ENCODE data around the gene PRPF6.
"Not testable (repeated sequence)": the region's sequence is repeated elsewhere in the genome, so short reads cannot be mapped to it uniquely, and the experiment has no call there.

The PRPF6 gene

DNA sequence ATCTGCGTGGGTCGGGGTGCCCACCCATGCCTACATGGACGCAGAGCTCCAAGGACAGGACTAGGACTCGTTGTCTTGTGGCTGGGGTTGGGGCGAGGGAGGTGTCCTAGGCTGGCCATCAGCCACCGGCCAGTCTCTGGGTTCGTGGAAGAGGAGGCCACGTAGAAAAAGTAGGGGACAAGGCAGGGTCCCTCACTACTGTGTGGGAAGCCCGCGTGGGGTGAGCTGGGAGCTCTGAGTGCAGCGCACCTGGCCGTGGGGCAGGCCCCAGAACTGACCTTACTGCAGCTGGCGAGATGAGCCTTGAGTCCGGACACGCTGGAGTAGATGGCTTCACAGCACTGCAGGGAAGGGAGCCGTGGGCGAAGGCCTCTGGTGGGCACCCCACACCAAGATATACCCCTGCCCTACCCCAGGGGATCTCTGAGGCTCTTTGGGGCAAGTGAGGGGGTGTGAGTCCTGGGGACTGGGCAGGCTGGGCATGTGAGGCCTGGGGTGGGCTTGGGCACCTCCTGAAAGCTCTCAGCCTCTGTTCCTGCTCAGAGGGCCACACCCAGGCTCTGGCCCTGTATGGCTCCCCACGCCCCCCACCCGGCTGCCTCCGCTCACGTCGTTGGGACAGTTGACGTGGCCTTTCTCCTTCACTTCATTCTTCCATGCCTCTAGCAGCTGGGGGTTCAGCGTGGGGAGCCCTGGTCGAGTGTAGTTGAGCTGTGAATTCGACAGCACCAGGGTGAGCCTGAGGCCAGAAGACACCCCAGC, 19.1 kb upstream of the PRPF6 start:
- no peak for DNase-seq

DNA sequence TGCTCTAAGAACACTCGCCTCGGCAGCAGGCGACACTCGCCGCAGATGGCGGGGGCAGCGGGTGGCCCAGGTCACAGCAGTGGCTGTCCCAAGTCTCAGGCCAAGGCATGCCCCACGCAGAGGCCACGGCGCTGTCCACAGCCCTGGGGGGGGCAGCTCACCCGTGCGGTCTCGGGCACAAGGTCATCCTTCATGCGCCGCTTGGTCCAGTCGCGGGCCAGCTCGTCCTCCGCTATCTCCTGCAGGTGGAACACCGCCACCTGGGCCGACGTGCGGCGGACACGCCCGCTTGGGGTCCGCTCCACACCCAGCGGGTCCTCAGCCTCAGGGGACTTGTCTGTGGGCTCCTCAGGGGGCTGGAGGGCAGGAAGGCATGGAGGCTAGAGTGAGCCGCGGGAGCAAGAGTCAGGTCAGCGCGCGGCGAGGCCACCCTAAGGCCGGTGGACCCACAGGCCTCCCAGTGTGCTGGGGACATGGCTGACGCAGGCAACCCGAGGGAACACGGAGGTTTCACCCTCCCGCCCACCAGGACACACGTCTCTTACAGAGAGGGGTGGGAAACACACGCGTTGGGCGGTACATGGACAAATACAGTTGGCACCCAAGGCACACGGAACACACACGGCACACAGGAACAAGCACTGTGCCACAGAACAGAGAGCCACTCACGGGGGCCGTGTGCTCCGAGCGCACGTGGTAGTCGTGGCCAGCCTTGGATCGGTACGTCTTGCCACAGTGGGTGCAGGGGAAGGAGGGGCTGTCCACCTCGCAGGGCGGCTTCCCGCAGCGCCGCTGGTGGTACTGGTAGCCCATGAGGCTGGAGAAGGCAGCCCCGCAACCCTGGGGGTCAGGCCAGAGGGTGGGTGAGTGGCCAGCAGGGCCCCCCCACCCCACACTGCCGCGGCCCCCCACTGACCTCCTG, 18.2 kb upstream of the PRPF6 start:
- no peak for DNase-seq

DNA sequence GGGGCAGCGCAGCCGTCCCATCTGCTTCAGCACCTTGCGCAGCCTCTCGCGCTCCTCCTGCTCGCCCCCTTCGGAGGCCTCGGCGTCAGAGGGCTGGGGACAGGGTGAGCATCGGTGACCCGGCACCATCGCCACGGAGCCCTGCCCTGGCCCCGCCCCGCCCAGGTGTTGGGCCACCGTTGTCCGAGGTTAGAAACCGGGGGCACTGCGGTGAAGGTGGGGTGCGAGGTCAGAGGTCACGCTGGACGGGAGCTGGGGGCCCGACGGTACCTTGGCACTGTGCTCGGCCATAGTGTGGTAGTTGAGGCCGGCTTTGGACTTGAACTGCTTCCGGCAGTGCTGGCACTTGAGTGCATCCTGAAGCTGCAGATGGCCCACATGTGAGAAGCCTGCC, 17.6 kb upstream of the PRPF6 start:
- no peak for DNase-seq

DNA sequence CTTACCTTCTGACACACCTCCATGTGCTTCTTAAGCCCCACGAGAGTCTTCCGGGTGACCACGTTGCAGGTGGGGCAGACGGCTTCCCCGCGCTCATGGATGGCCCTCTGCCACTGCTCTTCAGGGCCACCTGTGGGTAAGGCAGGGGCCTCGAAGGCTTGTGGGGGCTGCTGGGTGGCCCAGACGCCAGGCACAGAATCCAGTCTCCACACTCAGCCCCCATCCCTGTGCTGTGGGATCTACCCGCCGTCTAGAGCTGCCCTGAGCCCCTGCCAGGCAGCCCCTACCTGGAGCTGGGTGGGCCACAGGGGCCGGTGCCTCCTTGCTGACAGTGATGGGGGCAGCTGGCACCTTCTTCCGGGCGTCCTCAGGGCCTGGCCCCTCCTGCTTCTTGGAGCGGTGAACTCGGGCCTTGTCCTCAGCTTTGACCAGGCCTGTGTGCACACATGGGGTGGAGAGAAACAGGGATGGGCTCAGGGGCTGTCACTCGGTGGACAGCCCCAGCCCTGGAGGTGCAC, 17.1 kb upstream of the PRPF6 start:
- no peak for DNase-seq

DNA sequence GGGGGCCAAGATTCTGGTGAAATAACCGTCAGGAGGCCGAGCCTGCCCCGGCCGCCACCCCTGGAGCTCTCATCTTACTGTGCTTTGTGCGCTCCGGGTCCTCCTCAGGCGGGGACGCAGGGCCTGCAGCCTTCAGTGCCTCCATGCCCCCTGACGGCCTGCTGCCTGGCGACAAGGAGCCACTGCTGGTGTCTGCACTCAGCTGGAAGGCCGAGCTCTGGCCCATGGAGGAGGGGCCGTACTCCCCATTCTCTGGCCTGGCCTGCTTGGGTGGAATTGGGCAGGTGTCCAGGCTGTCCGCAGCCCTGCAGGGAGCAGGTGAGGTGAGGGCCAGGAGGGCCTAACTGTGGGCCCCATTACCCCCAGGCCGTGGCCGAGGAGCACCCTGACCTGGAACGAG, 16.5 kb upstream of the PRPF6 start:
- no peak for DNase-seq

DNA sequence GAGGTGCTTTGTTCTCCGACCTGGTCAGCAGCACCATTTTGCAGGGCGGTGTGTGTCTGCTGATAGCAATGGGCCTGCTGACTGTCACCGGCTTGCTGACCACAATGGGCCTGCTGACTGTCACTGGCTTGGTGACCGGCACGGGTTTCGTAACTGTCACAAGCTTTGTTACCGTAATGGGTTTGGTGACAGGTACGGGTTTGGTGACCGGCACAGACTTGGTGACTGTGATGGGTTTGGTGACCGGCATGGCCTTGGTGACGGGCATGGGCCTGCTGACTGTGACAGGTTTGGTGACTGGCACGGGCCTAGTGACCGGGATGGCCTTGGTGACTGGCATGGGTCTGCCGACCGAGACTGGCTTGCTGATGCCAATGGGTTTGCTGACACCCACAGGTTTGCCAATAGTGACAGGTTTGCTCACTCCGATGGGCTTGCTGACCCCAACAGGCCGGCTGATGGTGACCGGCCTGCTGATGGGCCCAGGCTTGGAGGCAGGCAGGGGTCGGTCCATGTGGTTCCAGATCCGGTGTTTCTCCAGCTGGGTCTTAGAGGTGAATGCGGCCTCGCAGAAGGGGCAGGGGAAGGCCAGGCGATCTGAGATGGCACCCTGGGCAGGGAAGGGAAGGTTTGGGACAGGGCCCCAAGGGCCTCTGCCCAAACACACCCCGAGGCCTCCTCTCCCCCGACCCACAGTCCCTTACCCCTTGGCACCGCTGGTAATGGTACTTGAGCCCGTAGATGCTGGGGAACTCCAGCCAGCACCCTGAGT, 14.6 kb upstream of the PRPF6 start:
- DNase-seq: no peak

DNA sequence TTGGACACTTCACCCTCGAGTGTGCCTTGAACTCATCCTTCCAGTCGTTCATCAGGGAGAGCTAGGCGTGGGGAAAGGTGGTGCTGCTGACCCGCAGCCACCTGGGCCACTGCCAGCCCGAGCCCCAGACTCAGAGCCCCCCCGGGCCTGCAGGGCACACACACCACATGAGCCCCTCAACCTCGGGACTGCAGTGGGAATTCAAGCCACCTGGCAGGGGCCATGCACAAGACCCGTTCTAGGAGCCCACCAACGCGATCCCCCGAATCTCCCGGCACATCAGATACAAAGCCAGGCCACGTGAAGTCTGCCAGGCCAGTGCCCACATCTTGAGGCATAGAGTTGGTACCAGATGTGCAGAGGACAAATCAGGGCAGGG, 14.0 kb upstream of the PRPF6 start:
- no peak for DNase-seq

DNA sequence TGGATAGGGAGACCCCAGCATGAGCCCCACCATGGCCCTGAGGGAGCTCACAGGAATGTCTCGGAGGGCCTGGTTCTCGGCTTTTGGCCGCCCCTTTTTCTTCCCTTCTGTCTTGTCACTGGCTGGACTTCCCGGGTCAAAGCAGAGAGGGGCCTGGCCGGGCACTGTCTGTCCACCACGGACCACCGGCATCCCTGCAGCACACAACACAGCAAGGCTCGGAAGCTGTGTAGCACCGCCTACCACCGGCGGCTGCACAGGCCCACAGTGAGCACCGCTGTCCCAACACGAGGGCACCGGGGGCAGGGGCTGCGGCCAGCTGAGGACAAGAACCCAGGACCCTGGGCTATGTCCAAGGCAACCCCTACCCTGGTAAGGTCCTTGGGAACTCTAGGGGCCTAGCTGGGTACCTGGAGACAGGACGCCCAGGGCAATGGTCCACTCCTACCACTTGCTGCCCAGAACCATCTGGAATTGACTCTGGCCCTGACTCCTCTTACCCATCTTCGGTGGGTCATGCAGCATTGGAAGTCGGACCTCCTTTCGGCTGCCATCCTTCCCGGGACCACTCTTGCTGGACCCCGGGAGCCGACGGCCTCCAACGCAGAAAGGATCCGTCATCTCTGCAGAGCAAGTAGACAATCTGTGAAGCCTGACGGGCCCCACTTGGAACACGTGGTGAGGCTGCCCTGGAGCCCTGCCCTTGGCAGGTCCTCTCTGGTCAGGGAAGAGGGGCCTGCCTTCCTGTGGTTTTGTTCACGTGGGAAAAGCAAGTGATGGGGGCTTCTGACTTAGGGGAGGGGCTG, 13.4 kb upstream of the PRPF6 start:
- no peak for DNase-seq

DNA sequence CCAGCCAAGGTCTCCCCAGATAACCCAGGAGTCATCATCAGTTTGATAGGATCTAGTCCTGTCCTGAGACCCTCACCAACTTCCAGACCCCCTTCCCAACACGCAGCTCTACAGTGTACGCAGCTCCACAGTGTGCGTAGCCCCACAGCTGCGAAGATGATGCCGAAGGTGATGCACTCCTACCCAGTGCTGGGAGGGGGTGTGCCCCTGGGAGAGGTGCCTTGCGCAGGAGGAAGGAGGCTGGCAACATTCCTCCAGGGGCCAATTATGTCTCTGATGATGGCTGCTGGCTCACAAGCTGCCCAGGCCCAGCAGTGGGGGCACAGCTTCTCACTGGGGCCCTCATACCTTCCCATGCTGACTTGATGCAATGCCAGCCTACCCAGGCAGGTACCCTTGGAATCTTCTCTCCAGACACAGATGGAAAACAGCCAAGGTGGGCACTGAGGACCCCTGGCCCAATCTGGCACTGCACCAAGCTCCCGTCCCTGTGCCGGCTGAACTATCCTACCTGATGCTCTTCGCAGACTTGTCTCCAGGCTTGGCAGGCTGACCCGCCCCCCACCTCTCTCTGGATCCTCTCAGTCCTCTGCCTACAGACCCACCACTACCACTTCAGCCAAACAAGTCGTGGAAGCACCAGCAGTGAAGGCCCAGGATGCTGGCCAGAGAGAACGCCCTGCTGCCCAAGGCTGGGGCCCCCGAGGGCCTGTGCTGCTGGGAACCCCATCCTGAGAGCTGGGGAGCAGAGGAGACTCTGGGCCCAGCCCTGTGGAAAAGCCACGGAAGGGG, 12.6 kb upstream of the PRPF6 start:
- DNase-seq: no peak

DNA sequence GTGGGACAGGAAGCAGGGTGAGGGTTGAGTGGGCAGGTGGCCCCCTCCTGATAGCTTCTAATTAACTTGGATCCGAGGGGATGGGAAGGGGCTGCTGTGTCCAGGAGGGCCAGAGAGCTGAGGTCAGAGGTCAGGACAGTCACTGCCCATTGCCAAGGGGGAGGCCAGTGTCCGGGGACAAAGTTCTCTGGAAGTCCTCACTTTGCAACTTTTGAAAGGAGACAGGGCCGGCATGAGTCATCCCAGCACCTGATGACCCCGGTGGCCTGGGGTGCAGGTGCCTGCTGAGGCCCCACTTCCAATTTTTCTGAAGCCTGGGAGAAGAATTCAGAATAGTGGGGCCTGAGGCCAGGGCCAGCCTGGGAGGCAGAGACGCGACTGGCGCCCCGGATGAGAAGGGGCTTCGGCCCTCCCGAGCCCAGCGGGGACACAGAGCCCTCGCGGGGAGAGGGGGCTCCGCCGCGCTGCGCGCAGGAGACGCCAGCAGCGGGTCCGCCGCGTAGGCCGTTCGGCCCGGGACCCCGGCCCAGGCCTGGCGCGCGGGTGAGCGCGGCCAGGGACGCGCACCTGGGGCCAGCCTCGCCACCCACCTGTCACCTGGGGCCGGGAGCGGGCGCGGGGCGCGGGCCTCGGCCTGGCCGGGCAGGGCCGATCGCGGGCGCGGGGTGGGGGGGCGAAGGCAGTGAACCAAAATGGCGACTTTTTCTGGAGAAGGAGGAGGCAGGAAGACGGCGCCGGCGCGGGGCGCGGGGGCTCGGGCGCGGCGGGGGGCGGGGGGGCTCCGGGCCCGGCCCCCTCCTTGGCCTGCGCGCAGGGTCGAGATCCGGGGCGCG, 11.8 kb upstream of the PRPF6 start:
- peak; percentile 54 for DNase-seq

DNA sequence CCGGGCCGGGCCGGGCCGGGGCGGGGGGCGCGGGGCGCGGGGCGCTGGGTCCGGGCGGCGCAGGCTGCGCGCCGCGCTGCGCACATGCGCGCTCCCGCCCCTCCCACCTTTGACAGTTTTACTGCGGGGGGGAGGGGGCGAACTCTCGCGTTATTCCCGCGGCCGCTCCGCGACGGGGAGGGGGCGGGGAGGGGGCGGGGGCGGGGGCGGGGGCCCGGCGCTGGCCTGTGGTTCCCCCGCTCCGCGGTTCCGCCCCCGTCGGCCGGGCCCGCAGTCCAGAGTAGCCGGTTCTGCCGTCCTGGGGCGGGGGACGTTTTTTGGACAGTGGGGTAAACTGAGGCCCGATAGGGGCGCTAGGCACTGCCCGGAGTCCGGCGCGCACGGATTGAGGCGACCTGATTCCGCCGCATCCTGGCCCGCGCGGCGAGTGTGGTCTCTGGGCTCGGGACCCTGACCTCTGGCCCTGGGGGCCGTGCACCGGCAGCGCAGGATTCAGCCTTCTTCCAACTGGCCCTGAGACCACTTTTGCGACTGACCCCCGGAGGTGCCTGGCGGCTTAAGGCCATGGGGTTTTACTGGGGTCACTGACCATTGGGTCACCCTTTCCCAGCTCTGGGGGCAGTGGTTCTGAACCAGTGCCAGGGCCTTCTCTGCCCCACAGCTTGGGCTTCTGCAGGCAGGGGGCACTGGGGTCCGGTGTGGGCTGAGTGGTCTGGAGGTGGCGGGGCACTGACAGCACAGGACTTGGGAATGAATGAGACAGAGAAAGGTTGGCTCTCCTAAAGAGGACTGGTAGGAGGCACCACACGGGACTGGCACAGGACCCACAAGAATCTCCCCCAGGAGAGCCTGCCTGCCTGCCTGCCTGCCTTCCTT, 10.9 kb upstream of the PRPF6 start, which contains the start of gene ZNF512B:
Gene ZNF512B, minus strand, starts transcription at position 93 of the 876 bp plus-strand sequence. CDS start 1,980 bp downstream, outside the sequence.
- DNase-seq: peak; percentile 85

DNA sequence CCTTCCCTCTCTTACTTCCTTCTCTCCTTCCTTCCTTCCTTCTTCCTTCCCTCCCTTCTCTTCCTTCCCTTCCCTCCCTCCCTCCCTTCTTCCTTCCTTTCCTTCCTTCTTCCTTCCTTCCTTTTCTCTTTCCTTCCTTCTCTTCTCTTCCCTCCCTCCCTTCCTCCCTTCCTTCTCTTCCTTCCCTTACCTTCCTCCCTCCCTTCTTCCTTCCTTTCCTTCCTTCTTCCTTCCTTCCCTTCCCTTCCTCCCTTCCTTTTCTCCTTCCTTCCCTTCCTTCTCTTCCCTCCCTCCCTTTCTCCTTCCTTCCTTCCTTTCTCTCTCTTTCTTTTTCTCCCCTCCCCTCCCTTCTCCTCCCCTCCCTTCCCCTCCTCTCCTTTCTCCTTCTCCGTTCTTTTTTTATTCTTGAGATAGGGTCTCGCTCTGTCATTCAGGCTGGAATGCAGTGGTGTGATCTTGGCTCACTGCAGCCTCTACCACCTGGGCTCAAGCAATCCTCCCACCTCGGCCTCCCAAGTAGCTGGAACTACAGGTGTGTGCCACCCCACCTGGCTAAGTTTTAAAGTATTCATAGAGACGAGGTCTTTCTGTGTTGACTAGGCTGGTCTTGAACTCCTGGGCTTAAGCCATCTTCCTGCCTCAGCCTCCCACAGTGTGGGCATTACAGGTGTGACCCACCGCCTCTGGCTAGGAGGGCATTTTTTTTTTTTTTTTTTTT, 10.1 kb upstream of the PRPF6 start:
- DNase-seq: no peak

DNA sequence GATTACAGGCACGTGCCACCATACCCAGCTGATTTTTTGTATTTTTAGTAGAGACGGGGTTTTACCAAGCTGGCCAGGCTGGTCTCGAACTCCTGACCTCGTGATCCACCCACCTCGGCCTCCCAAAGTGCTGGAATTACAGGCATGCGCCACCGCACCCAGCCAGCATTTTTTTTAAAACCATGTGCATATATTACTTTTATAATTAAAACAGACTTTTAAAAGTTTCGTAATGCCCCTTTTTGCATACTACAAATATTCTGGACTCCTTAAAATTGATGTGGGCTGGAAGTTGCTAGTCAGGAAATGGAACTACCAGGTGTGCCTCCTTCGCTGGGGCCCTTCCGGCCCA, 9.0 kb upstream of the PRPF6 start:
- DNase-seq: not testable (repeated sequence)

DNA sequence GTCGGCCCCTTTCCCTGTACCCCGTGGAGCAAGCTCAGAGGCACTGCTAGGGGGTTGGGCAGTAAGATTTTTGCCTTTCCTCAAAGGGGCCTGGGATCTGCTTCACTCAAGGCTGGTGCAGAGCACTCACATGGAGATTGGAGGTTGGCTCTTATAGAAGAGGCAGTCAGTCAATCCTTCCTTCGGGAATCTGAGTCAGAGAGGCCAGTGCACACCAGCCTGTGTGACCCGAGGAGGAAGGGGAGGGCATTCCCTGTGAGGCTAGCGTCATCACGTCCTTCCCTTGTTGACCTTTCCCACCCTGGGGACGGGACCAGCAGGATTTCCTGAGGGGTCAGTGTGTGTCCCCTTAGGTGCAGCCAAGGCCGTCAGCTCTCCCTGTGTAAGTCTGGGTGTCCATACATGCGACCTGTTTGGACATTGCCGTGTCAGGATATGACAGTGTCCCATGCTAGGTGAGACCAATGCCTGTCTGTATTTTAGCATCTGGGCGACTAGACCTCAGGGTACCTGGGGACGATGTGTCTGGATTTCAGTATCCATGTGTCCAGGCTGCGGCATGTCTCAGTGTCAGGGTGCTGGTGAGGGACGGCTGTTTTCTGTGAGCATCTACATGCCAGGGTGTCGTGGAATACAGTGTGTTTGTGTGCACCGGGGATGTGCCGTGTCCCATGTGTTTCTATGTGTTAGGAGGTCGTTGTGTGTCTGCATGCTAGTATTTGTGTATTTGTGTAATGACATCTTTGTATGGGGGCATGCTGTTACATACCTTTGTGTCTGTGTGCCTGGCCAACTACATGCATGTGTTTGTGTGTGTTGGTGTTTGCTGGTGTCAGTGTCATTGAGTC, 8.4 kb upstream of the PRPF6 start:
- no peak for DNase-seq

DNA sequence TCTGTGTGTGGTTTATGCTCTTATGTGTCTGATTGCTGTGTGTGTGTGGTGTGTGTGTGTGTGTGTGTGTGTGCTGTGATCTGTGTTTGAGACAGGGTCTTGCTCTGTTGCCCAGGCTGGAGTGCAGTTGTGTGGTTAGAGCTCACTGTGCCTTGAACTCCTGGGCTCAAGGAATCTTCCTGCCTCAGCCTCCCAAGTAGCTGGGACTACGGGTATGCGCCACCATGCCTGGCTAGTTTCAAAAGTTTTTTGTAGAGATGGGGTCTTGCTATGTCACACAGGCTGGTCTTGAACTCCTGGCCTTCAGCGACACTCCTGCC, 7.8 kb upstream of the PRPF6 start:
- no peak for DNase-seq

DNA sequence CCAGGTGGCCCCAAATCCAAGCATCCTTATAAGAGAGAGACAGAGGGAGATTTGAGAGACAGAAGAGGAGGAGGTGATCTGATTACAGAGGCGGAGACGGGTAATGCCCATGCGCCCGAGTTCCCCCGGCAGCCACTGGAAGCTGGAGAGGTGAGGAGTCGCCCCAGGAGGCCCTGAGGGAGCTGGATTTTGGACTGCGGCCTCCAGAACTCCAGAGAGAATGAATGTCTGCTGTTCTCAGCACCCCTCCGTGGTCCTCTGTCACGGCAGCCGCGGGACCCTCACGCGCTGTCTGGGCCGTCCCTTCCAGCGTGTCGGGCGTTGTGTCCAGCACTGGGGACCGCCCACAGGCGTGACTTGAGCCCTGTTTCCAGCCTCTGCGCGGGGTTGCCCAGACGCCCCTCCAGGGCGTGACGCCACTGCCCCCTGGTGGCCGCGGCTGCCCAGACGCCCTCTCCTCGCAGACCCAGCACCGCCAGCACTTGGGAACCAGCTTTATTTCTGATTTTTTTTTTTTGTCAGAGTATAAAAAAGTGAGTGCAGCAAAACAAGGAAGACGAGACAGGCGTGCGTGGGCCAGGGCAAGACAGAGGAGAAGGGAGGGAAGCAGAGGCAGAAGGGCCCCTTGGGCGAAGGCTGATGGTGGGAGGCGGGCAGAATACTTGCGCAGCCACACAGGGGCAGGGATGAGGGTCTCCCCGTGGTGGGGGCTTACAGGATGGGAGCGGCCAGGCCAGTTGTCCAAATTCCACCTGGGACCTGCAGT, 7.1 kb upstream of the PRPF6 start:
- peak; percentile 92 for DNase-seq

Data from hematopoietic multipotent progenitor cell treated with erythropoietin and hydrocortisone succinate and interleukin-3 and kit ligand, for 4 days (in vitro differentiated cells).